ENCODE data around the gene RNF207. TPM values are rescaled to one million over a fixed set of nuclear protein-coding genes. Genes with fewer than 3 reads are reported as not detected.

RNF207 gene
- total RNA-seq, 4 donors from 2014 or later, result 2.1 to 41.1 (median 20.5) TPM

- Histone ChIP-seq H3K4me3 (no peak overlapping the region), H3K9me3 (no peaks in the 10 kb centered on the region), H3K27ac (no peak overlapping the region), H3K4me1 (no peaks in the 10 kb centered on the region), H3K27me3 (no peaks in the 10 kb centered on the region), H3K36me3 (no peaks in the 10 kb centered on the region)
- TF ChIP-seq POLR2A (IDR thresholded peaks at IDR 0.05), result no peak
- TF ChIP-seq, protein P1, sequence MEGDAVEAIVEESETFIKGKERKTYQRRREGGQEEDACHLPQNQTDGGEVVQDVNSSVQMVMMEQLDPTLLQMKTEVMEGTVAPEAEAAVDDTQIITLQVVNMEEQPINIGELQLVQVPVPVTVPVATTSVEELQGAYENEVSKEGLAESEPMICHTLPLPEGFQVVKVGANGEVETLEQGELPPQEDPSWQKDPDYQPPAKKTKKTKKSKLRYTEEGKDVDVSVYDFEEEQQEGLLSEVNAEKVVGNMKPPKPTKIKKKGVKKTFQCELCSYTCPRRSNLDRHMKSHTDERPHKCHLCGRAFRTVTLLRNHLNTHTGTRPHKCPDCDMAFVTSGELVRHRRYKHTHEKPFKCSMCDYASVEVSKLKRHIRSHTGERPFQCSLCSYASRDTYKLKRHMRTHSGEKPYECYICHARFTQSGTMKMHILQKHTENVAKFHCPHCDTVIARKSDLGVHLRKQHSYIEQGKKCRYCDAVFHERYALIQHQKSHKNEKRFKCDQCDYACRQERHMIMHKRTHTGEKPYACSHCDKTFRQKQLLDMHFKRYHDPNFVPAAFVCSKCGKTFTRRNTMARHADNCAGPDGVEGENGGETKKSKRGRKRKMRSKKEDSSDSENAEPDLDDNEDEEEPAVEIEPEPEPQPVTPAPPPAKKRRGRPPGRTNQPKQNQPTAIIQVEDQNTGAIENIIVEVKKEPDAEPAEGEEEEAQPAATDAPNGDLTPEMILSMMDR (IDR thresholded peaks at IDR 0.05), result no peak
- intact Hi-C loops (cut with DNase I; ENCODE audit: low total_unique reads), result no loop called here
- DNase-seq, result no peak
Measured at GRCh38 chr1:6225651-6226050, 19.7 kb downstream of the RNF207 start.

GRCh38 chr1:6233376-6233775 is 27.5 kb downstream of the RNF207 start:
- intact Hi-C loops (cut with DNase I; ENCODE audit: low total_unique reads), result no loop called here
- Histone ChIP-seq H3K27ac (no peak overlapping the region), H3K9me3 (no peaks in the 10 kb centered on the region), H3K27me3 (no peaks in the 10 kb centered on the region), H3K4me3 (no peak overlapping the region), H3K4me1 (peaks cover 7 to 12% of the 10 kb centered on the region in 2 donors), H3K36me3 (no peaks in the 10 kb centered on the region)
- TF ChIP-seq, protein P1 (IDR thresholded peaks at IDR 0.05), result no peak
- no peak for TF ChIP-seq POLR2A (IDR thresholded peaks at IDR 0.05)
- no peak for DNase-seq

DNA sequence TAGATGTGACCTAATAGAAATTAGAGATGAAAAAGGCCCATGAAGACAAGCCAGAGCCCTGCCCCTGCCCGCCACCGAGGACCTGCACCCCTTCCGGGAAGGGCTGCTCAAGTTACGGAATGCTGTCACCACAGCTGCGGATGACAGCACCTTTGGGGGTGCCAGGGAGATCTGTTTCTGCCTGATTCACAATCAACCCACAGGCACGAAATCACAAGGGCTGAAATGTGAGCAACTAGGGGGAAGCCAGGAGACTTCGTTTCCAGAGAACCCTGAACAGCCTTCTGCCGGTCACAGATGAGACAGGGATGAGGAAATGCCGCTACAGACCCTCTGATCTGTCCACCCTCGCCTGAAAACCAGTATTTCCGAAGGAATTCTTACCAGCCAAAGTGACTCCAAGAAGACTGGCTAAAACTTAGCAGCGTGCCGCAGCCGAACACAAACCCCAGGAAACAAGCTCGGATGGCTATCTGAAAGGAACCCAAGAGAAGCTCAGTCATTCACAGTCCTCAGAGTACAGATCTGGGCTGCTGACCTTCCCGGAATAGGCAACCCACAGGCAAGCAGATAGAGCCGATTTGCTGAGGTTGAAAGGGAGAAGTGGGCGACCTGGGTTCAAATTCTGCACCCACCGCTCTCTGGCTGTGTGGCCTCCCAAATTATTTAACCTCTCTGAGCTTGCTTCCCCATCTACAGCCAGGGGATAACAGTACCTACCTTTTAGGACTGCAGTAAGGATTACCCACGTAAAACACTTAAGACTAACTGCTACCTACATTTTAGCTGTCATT is 28.8 kb downstream of the RNF207 start:
- intact Hi-C loops (cut with DNase I; ENCODE audit: low total_unique reads), result no loop called here
- TF ChIP-seq, protein P1 (IDR thresholded peaks at IDR 0.05), result no peak
- no peak for TF ChIP-seq POLR2A (IDR thresholded peaks at IDR 0.05)
- Histone ChIP-seq H3K4me1 (peaks cover 7 to 12% of the 10 kb centered on the region in 2 donors), H3K27ac (peak overlapping the region in 1 of 2 donors; percentile 25), H3K4me3 (peak overlapping the region; percentile 41 to 52), H3K9me3 (no peaks in the 10 kb centered on the region), H3K36me3 (no peaks in the 10 kb centered on the region), H3K27me3 (no peaks in the 10 kb centered on the region)
- no peak for DNase-seq

- no peak for TF ChIP-seq POLR2A (IDR thresholded peaks at IDR 0.05)
- TF ChIP-seq, protein P1 (IDR thresholded peaks at IDR 0.05), result no peak
- Histone ChIP-seq H3K27me3 (peaks cover 0 to 1% of the 10 kb centered on the region in 2 donors), H3K4me1 (peaks cover 7 to 12% of the 10 kb centered on the region in 2 donors), H3K9me3 (no peaks in the 10 kb centered on the region), H3K27ac (peak overlapping the region in 1 of 2 donors; percentile 25), H3K4me3 (peak overlapping the region; percentile 41 to 52), H3K36me3 (no peaks in the 10 kb centered on the region)
- DNase-seq, result no peak
- intact Hi-C loops (cut with DNase I; ENCODE audit: low total_unique reads), result no loop called here
Measured at GRCh38 chr1:6235296-6235677, 29.4 kb downstream of the RNF207 start.

GRCh38 chr1:6237093-6237492 is 31.2 kb downstream of the RNF207 start:
- H3K4me3 ChIP-seq, result no peak overlapping the region
- TF ChIP-seq POLR2A (IDR thresholded peaks at IDR 0.05), result no peak
- TF ChIP-seq, protein P1 (IDR thresholded peaks at IDR 0.05), result no peak
- H3K4me1 ChIP-seq, result peaks cover 7 to 16% of the 10 kb centered on the region in 2 donors
- no peak overlapping the region for H3K27ac ChIP-seq
- DNase-seq, result no peak
- no peaks in the 10 kb centered on the region for H3K9me3 ChIP-seq
- H3K27me3 ChIP-seq, result peaks cover 5 to 11% of the 10 kb centered on the region in 2 donors
- no peaks in the 10 kb centered on the region for H3K36me3 ChIP-seq
- intact Hi-C loops (cut with DNase I; ENCODE audit: low total_unique reads), result no loop called here
